HUES6 (cell line): ENCODE measurements around the gene EIF6.

Experiments
- H3K27ac ChIP-seq: 2 replicates; pipeline ENCODE4 v1.7.0; 2013; ENCODE audit warnings: low read depth, mild to moderate bottlenecking, low read length, inconsistent platforms
- H3K27me3 ChIP-seq: 2 replicates; pipeline ENCODE4 v1.6.1; 2013; ENCODE audit warnings: low read length; ENCODE audit not compliant: control insufficient read depth, insufficient read depth
- H3K36me3 ChIP-seq: 2 replicates; pipeline ENCODE4 v1.6.1; 2013; ENCODE audit warnings: low read length; ENCODE audit not compliant: control insufficient read depth, insufficient read depth
- H3K4me1 ChIP-seq: 2 replicates; pipeline ENCODE4 v1.6.1; 2013; ENCODE audit warnings: low read length; ENCODE audit not compliant: control insufficient read depth, insufficient read depth
- H3K4me3 ChIP-seq: 2 replicates; pipeline ENCODE4 v1.5.1; 2013; ENCODE audit warnings: low read depth, low read length
- H3K9ac ChIP-seq: one replicate; pipeline ENCODE4 v1.6.1; 2013; ENCODE audit warnings: mild to moderate bottlenecking, low read length
- H3K9me3 ChIP-seq: 2 replicates; pipeline ENCODE4 v1.6.1; 2013; ENCODE audit warnings: low read depth, low read length; ENCODE audit not compliant: control insufficient read depth, insufficient read depth

EIF6 gene

GRCh38 chr20:35292504-35293285 is 8.1 kb upstream of the EIF6 start:
- Histone ChIP-seq H3K4me3 (no peak overlapping the region), H3K27me3 (peaks cover 4% of the 10 kb centered on the region; the same call in 1 of the 2 replicates), H3K9ac (no peak overlapping the region), H3K4me1 (no peaks in the 10 kb centered on the region), H3K27ac (no peak overlapping the region), H3K9me3 (no peaks in the 10 kb centered on the region), H3K36me3 (no peaks in the 10 kb centered on the region)

DNA sequence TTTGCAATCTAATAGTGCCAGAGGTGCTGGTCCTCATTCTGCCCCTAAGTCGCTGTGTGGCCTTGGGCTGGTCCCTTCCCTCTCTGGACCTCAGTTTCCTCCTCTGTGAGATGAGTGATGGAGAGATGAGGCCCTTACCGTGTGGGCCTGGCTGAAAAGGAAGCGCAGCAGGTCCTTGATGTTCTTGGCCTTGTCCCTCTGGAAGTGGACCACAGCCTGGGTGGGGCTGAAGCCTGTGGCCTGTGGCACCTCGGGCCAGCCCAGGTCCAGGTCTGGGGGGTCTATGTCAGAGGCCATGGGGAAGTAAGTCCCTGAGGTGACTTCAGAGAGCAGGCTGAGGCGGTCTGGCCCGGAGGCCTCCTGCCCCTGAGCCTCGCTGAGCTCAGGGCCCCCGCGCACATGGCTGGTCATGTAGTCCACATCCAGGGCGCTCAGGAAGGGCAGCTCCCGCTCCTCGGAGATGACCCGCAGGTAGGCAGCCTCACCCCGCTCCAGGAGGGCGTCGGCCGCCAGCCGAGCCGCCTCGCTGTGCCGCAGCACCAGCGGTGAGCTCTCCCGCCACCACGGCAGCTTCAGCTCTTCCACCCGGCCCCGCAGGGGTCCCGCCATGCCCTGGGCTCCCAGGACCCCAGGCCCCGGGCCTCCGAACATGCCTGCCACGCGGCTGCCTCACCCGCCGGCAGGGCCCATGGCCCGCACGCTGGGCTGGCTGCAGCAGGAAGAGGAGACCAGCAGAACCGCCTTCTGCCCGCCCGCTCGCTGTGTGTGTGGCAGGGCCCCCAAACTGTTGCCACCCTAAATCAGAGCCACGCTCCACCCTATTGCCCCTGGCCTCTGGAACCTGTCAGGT is 7.3 kb upstream of the EIF6 start, which contains the start of gene FAM83C:
Gene FAM83C (minus strand): TSS at position 772 of the 850 bp plus-strand sequence. CDS start 121 bp downstream, at position 651.
- H3K9ac ChIP-seq: no peak within 1 kb of the TSS
- no peaks in the 10 kb centered on the region for H3K4me1 ChIP-seq
- H3K27me3 ChIP-seq: peaks cover 4% of the 10 kb centered on the region; the same call in 1 of the 2 replicates
- no peak within 1 kb of the TSS for H3K27ac ChIP-seq
- H3K9me3 ChIP-seq: no peaks in the 10 kb centered on the region
- no peaks in the 10 kb centered on the region for H3K36me3 ChIP-seq
- H3K4me3 ChIP-seq: no peak within 1 kb of the TSS

DNA sequence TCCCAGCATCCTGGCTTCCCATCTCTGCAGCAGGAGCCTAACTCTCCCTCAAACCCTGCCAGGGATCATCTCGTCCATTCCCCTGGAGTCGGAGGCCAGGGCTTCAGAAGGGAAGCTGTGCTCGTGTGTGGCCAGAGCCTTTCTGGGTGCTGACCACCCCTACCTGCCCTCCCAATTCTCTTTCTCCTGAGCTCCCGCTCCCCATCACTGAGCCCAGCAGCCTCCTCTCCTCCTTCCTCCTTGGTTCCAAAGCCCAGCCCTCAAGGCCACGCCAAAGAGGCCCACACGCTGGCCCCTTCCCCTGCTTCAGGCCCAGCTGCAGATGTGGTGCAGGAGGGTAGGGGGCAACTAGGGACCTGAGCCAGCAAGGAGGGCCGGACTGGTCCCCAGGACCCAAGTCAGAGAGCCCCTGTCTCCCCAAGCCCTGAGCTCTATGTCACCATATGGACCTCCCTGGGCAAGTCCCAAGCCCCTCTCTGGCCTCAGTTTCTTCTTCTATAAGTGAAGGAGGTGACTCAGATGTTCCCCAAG is 6.4 kb upstream of the EIF6 start:
- H3K9ac ChIP-seq: no peak overlapping the region
- H3K27ac ChIP-seq: no peak overlapping the region
- H3K36me3 ChIP-seq: no peaks in the 10 kb centered on the region
- no peaks in the 10 kb centered on the region for H3K4me1 ChIP-seq
- no peaks in the 10 kb centered on the region for H3K9me3 ChIP-seq
- H3K27me3 ChIP-seq: peaks cover 4% of the 10 kb centered on the region; the same call in 1 of the 2 replicates
- H3K4me3 ChIP-seq: no peak overlapping the region

- Histone ChIP-seq H3K4me1 (no peaks in the 10 kb centered on the region), H3K9ac (no peak overlapping the region), H3K27me3 (peaks cover 4% of the 10 kb centered on the region; the same call in 1 of the 2 replicates), H3K9me3 (no peaks in the 10 kb centered on the region), H3K27ac (no peak overlapping the region), H3K4me3 (no peak overlapping the region), H3K36me3 (no peaks in the 10 kb centered on the region)
Measured at GRCh38 chr20:35290186-35290886, 5.8 kb upstream of the EIF6 start.

- Histone ChIP-seq H3K9ac (no peak overlapping the region), H3K27me3 (peaks cover 4% of the 10 kb centered on the region; the same call in 1 of the 2 replicates), H3K4me1 (peaks cover under 1% of the 10 kb centered on the region), H3K9me3 (no peaks in the 10 kb centered on the region), H3K4me3 (no peak overlapping the region), H3K27ac (no peak overlapping the region), H3K36me3 (0 out of 2 replicates have a peak, but pooled peaks cover under 1% of the 10 kb centered on the region)
Measured at GRCh38 chr20:35288325-35289060, 3.9 kb upstream of the EIF6 start.

DNA sequence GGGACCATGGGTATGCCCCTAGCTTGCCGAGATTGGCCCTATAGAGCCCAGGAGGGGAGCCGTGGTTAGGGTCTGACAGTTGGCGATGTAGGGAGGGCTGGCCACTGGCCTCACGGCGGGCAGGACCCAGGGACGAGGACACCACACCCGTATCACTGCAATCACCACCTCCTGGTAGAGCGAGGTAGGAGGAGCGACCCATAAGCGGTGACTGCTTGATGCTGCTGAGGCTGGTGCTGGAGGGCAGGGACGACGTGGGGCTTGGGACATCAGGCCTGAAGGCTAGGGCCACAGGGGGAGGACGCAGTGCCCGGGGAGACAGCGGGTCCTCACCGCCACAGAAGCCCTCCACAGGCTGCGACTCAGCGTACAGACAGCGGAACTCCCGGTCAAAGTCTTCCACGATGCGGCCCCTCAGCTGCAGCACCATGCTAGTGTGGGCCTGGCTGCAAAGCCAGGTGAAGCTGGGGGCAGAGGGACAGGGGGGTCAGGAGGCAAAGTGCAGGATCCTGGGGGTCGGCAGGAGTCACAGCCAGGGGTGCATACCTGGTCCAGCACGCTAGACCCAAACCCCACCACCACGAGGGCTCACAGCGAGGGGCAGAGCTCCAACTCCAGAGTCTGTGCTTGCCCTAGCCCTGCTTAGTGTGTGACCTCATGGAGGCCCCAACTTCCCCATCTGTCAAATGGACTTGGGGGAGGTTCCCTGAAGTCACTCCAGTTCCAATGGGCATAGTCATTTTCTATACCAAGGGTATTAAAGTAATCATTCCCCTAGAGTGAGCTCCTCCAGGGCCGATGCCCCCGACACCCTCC is 3.1 kb upstream of the EIF6 start:
- Histone ChIP-seq H3K36me3 (peaks cover 5% of the 10 kb centered on the region; the same call in 1 of the 2 replicates), H3K9me3 (no peaks in the 10 kb centered on the region), H3K27me3 (peaks cover 4% of the 10 kb centered on the region; the same call in 1 of the 2 replicates), H3K4me1 (peaks cover 3% of the 10 kb centered on the region), H3K9ac (no peak overlapping the region), H3K4me3 (no peak overlapping the region), H3K27ac (no peak overlapping the region)

- H3K27ac ChIP-seq: no peak overlapping the region
- no peak overlapping the region for H3K4me3 ChIP-seq
- no peak overlapping the region for H3K9ac ChIP-seq
- H3K9me3 ChIP-seq: no peaks in the 10 kb centered on the region
- peaks cover 4% of the 10 kb centered on the region; the same call in 1 of the 2 replicates for H3K27me3 ChIP-seq
- peaks cover 3% of the 10 kb centered on the region for H3K4me1 ChIP-seq
- peaks cover 11% of the 10 kb centered on the region for H3K36me3 ChIP-seq
Measured at GRCh38 chr20:35286899-35287508, 2.4 kb upstream of the EIF6 start.

GRCh38 chr20:35286077-35286898 is 1.7 kb upstream of the EIF6 start:
- Histone ChIP-seq H3K4me1 (peaks cover 3% of the 10 kb centered on the region), H3K9me3 (no peaks in the 10 kb centered on the region), H3K9ac (no peak overlapping the region), H3K27ac (no peak overlapping the region), H3K27me3 (peaks cover 4% of the 10 kb centered on the region; the same call in 1 of the 2 replicates), H3K36me3 (peaks cover 17% of the 10 kb centered on the region), H3K4me3 (no peak overlapping the region)

GRCh38 chr20:35285806-35286076 is 1.2 kb upstream of the EIF6 start:
- H3K27me3 ChIP-seq: peaks cover 4% of the 10 kb centered on the region; the same call in 1 of the 2 replicates
- H3K9ac ChIP-seq: no peak overlapping the region
- H3K36me3 ChIP-seq: peaks cover 19% of the 10 kb centered on the region
- H3K9me3 ChIP-seq: no peaks in the 10 kb centered on the region
- no peak overlapping the region for H3K27ac ChIP-seq
- peaks cover 3% of the 10 kb centered on the region for H3K4me1 ChIP-seq
- peak overlapping the region; percentile 89; the same call in 1 of the 2 replicates for H3K4me3 ChIP-seq
